ENCODE measurements around the gene GNAS. TPM values are rescaled to one million over a fixed set of nuclear protein-coding genes. Genes with fewer than 3 reads are reported as not detected.

Gene GNAS
- total RNA-seq, 1 experiment from 2014 or later: 1,936 TPM

DNA sequence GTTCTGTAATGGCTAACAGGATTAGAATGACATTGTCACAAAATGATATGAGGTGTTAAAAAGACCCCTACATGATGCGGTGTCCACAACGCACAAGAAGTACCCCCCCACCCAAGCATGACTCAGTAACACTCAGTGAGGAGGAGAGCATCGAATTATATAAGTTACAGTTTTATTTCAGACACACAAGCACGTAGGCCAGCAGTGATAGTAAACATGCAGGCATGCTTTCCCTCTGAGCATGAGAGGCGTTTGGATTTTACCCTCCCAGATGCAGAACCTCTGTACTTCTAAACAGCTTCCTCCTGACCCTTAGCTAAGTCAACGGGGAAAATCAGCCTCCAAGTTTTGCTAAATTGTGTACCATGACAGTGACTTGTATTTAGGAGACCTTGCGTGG is 23.9 kb downstream of the GNAS start:
- no peak for DNase-seq
- H3K36me3 ChIP-seq (ENCODE audit: control insufficient read depth, insufficient read depth, low read length): no peaks in the 10 kb centered on the region
- Mint-ChIP-seq H3K27ac (ENCODE audit: unreplicated experiment) (no peak overlapping the region), H3K4me1 (ENCODE audit: low read depth, unreplicated experiment) (no peaks in the 10 kb centered on the region), H3K27me3 (ENCODE audit: insufficient read depth, unreplicated experiment) (peaks cover 35% of the 10 kb centered on the region), H3K36me3 (ENCODE audit: insufficient read depth, unreplicated experiment) (no peaks in the 10 kb centered on the region), H3K4me3 (ENCODE audit: unreplicated experiment) (no peak overlapping the region), H3K9me3 (ENCODE audit: unreplicated experiment) (no peaks in the 10 kb centered on the region)
- intact Hi-C loops (cut with micrococcal nuclease; ENCODE audit: unreplicated experiment): no loop called here
- H3K4me3 ChIP-seq (ENCODE audit: low read depth, low read length): no peak overlapping the region
- ChIA-PET CTCF (interaction anchor here (1.0 kb wide), 1 partner anchor 10 kb away, joined by 5 read pairs; no protein-coding TSS in a partner anchor), POLR2A (no interaction called here)
- BruUV-seq (replicated peaks): no TSS peak
- H3K27me3 ChIP-seq (replicated peaks; ENCODE audit: control insufficient read depth, insufficient read depth, low read length): peaks cover 3% of the 10 kb centered on the region; the same call in 1 of the 2 replicates
- TF ChIP-seq, protein P1, sequence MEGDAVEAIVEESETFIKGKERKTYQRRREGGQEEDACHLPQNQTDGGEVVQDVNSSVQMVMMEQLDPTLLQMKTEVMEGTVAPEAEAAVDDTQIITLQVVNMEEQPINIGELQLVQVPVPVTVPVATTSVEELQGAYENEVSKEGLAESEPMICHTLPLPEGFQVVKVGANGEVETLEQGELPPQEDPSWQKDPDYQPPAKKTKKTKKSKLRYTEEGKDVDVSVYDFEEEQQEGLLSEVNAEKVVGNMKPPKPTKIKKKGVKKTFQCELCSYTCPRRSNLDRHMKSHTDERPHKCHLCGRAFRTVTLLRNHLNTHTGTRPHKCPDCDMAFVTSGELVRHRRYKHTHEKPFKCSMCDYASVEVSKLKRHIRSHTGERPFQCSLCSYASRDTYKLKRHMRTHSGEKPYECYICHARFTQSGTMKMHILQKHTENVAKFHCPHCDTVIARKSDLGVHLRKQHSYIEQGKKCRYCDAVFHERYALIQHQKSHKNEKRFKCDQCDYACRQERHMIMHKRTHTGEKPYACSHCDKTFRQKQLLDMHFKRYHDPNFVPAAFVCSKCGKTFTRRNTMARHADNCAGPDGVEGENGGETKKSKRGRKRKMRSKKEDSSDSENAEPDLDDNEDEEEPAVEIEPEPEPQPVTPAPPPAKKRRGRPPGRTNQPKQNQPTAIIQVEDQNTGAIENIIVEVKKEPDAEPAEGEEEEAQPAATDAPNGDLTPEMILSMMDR (IDR thresholded peaks at IDR 0.05; ENCODE audit: insufficient read depth in 1 of 2, low read depth in 1 of 2, low read length in 1 of 2, severe bottlenecking in 1 of 2, unreplicated experiment in 1 of 2): no peak
- H3K9me3 ChIP-seq: no peaks in the 10 kb centered on the region
- H3K4me1 ChIP-seq: no peaks in the 10 kb centered on the region

DNA sequence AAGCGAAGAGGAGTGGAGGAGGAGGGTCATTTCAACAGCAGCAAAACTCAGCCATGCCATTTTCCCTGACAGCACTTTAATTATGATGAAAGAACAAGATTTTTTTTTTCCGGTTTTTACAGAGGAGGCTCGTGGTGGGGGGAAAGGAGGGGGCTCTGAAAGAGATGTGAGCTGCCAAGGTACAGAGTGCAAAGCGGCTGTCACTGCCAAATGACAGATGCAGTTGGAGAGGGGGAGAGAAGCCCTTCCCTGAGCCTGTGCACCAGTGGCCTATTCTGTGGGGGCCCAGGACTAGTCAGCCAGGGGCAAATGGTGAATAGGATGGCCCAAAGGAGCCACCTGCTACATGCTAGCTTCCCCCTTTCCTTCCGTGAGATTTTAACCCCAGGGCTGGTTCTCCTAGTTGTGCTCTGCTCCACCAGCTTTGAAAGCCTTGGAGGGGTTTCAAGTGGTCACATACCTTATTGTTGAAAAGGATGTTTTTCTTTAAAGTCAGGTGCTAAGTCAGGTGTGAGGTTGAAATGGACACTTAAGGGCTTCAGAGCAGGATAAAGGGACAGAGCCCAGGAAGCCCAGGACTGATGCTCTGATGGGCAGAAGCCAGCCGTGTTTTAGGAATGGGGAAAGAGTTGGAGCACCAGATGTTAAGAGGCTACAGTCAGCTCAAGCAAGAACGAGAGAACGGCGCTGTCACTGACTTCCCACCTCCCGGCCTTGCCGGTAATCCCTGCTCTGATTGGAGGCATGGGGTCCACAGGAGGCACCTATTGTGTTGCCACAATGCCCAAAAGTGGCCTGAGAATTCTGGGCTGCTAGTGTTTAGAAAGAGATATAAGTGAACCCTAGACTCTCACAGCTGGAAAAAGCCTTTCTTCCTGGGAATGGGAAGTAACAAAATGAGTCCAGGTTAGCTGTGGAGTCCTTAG is 24.8 kb downstream of the GNAS start:
- Histone ChIP-seq H3K27me3 (replicated peaks; ENCODE audit: control insufficient read depth, insufficient read depth, low read length) (peaks cover 3% of the 10 kb centered on the region; the same call in 1 of the 2 replicates), H3K9me3 (no peaks in the 10 kb centered on the region), H3K4me1 (no peaks in the 10 kb centered on the region), H3K36me3 (ENCODE audit: control insufficient read depth, insufficient read depth, low read length) (no peaks in the 10 kb centered on the region), H3K4me3 (ENCODE audit: low read depth, low read length) (no peak overlapping the region)
- no TSS peak for BruUV-seq (replicated peaks)
- Mint-ChIP-seq H3K27ac (ENCODE audit: unreplicated experiment) (no peak overlapping the region), H3K4me3 (ENCODE audit: unreplicated experiment) (no peak overlapping the region), H3K36me3 (ENCODE audit: insufficient read depth, unreplicated experiment) (no peaks in the 10 kb centered on the region), H3K4me1 (ENCODE audit: low read depth, unreplicated experiment) (no peaks in the 10 kb centered on the region), H3K27me3 (ENCODE audit: insufficient read depth, unreplicated experiment) (peaks cover 33% of the 10 kb centered on the region), H3K9me3 (ENCODE audit: unreplicated experiment) (no peaks in the 10 kb centered on the region)
- intact Hi-C loops (cut with micrococcal nuclease; ENCODE audit: unreplicated experiment): no loop called here
- TF ChIP-seq, protein P1 (IDR thresholded peaks at IDR 0.05; ENCODE audit: insufficient read depth in 1 of 2, low read depth in 1 of 2, low read length in 1 of 2, severe bottlenecking in 1 of 2, unreplicated experiment in 1 of 2): no peak
- ChIA-PET CTCF (interaction anchor here (1.0 kb wide), 1 partner anchor 9 kb away, joined by 5 read pairs; no protein-coding TSS in a partner anchor), POLR2A (no interaction called here)
- DNase-seq: no peak

DNA sequence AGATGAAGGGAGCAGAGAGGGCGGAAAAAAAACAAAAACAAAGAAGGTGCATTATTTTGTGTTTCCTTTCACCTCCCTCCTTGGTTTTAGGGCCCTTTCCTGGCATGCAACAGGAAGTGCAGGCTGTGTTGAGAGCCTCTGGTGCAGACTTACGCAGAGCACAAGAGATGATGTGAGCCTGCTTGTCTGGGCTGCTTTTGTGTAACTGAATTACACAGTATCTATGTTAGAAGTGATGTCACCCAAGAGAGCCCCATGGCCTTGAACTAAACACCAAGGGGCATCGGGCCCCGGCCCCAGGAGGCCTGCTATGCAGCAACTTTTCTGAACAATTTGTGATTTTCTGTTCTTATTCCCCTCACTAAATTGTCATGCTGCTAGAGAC is 25.5 kb downstream of the GNAS start:
- H3K4me3 Mint-ChIP-seq (ENCODE audit: unreplicated experiment): no peak overlapping the region
- CTCF ChIA-PET: no interaction called here
- intact Hi-C loops (cut with micrococcal nuclease; ENCODE audit: unreplicated experiment): no loop called here

More for the DNA sequence above, 25.5 kb downstream of the GNAS start:
- no peak for DNase-seq
- Mint-ChIP-seq H3K9me3 (ENCODE audit: unreplicated experiment) (no peaks in the 10 kb centered on the region), H3K4me1 (ENCODE audit: low read depth, unreplicated experiment) (peaks cover 5% of the 10 kb centered on the region), H3K27ac (ENCODE audit: unreplicated experiment) (no peak overlapping the region), H3K36me3 (ENCODE audit: insufficient read depth, unreplicated experiment) (no peaks in the 10 kb centered on the region), H3K27me3 (ENCODE audit: insufficient read depth, unreplicated experiment) (peaks cover 34% of the 10 kb centered on the region)
- TF ChIP-seq, protein P1 (IDR thresholded peaks at IDR 0.05; ENCODE audit: insufficient read depth in 1 of 2, low read depth in 1 of 2, low read length in 1 of 2, severe bottlenecking in 1 of 2, unreplicated experiment in 1 of 2): no peak
- POLR2A ChIA-PET: no interaction called here
- Histone ChIP-seq H3K36me3 (ENCODE audit: control insufficient read depth, insufficient read depth, low read length) (no peaks in the 10 kb centered on the region), H3K9me3 (no peaks in the 10 kb centered on the region), H3K4me1 (0 out of 2 replicates have a peak, but pooled peaks cover 1% of the 10 kb centered on the region), H3K4me3 (ENCODE audit: low read depth, low read length) (no peak overlapping the region), H3K27me3 (replicated peaks; ENCODE audit: control insufficient read depth, insufficient read depth, low read length) (peaks cover 3% of the 10 kb centered on the region; the same call in 1 of the 2 replicates)
- BruUV-seq (replicated peaks): no TSS peak
